ENCODE results near the gene RENBP.
A peak's percentile ranks its signal among the peaks of the same experiment; 100 is the strongest.
"Not testable (repeated sequence)": the region's sequence is repeated elsewhere in the genome, so short reads cannot be mapped to it uniquely, and the experiment has no call there.

The RENBP gene

GRCh38 chrX:153944140-153944799 is at the start of gene RENBP:
RENBP (minus strand) TSS chrX:153944643; CDS start chrX:153944610, 33 bp downstream.
- DNase-seq (ENCODE audit: low read depth): no peak

- DNase-seq (ENCODE audit: low read depth): no peak
Measured at GRCh38 chrX:153993978-153994377, 49.5 kb upstream of the RENBP start.

- DNase-seq (ENCODE audit: low read depth): no peak
Measured at GRCh38 chrX:153993079-153993478, 48.6 kb upstream of the RENBP start.

GRCh38 chrX:153992180-153992579 is 47.7 kb upstream of the RENBP start:
- DNase-seq (ENCODE audit: low read depth): no peak

- DNase-seq (ENCODE audit: low read depth): no peak
Measured at GRCh38 chrX:153991013-153991580, 46.7 kb upstream of the RENBP start.

GRCh38 chrX:153989973-153990655 is 45.7 kb upstream of the RENBP start:
- DNase-seq (ENCODE audit: low read depth): no peak

- DNase-seq (ENCODE audit: low read depth): no peak
Measured at GRCh38 chrX:153988493-153988892, 44.0 kb upstream of the RENBP start.

GRCh38 chrX:153984351-153985178 is 40.1 kb upstream of the RENBP start:
- no peak for DNase-seq (ENCODE audit: low read depth)

GRCh38 chrX:153983321-153983801 is 38.9 kb upstream of the RENBP start:
- no peak for DNase-seq (ENCODE audit: low read depth)

- DNase-seq (ENCODE audit: low read depth): no peak
Measured at GRCh38 chrX:153981771-153982533, 37.5 kb upstream of the RENBP start.

- DNase-seq (ENCODE audit: low read depth): no peak
Measured at GRCh38 chrX:153981231-153981630, 36.8 kb upstream of the RENBP start.

- DNase-seq (ENCODE audit: low read depth): not testable (repeated sequence)
Measured at GRCh38 chrX:153980394-153980793, 36.0 kb upstream of the RENBP start.

GRCh38 chrX:153974726-153975286 is 30.4 kb upstream of the RENBP start:
- DNase-seq (ENCODE audit: low read depth): no peak

- DNase-seq (ENCODE audit: low read depth): no peak
Measured at GRCh38 chrX:153974003-153974725, 29.7 kb upstream of the RENBP start.

GRCh38 chrX:153973127-153974002 is 28.9 kb upstream of the RENBP start:
- no peak for DNase-seq (ENCODE audit: low read depth)

- peak; percentile 85 for DNase-seq (ENCODE audit: low read depth)
Measured at GRCh38 chrX:153972368-153973126, 28.1 kb upstream of the RENBP start, which contains the start of gene TMEM187. TMEM187 (plus strand) TSS chrX:153972754; CDS start chrX:153982063, 9,309 bp downstream.

GRCh38 chrX:153971450-153972367 is 27.3 kb upstream of the RENBP start, which contains the start of gene HCFC1:
HCFC1 (minus strand) TSS chrX:153971818; CDS start chrX:153970840, 978 bp downstream.
- peak; percentile 89 for DNase-seq (ENCODE audit: low read depth)

- DNase-seq (ENCODE audit: low read depth): peak; percentile 87
Measured at GRCh38 chrX:153971124-153971449, 26.6 kb upstream of the RENBP start.

All from stimulated activated CD8-positive, alpha-beta memory T cell treated with anti-CD3 and anti-CD28 coated beads, Interleukin-12 subunit alpha, Interleukin-12 subunit beta, amount 100 ng/mL, for 4 hours (primary cell).